ENCODE measurements around the gene TBX2. TPM values are rescaled to one million over a fixed set of nuclear protein-coding genes. Genes with fewer than 3 reads are reported as not detected.

TBX2 gene
- total RNA-seq, 2 experiments from 2014 or later: not detected

GRCh38 chr17:61394630-61395408 lies 4.8 kb upstream of the TBX2 start:
- H3K4me3 Mint-ChIP-seq: no peak overlapping the region
- H3K27me3 Mint-ChIP-seq (ENCODE audit: low read depth): peaks cover 30% of the 10 kb centered on the region
- no peaks in the 10 kb centered on the region for H3K36me3 Mint-ChIP-seq (ENCODE audit: low read depth)
- peaks cover 15% of the 10 kb centered on the region for H3K4me1 Mint-ChIP-seq (ENCODE audit: low read depth)
- DNase-seq: no peak
- intact Hi-C loops (cut with micrococcal nuclease): no loop called here
- peak overlapping the region; percentile 63 for H3K27ac Mint-ChIP-seq
- CTCF ChIA-PET: interaction anchor here (0.5 to 2.4 kb wide), 5 partner anchors 13 to 55 kb away, joined by 3 to 10 read pairs (median 3); no protein-coding TSS in a partner anchor
- H3K9me3 Mint-ChIP-seq: no peaks in the 10 kb centered on the region

- CTCF ChIA-PET: interaction anchor here (0.6 to 2.4 kb wide), 2 partner anchors 17 to 192 kb away, joined by 3 to 10 read pairs; no protein-coding TSS in a partner anchor
- H3K27me3 Mint-ChIP-seq (ENCODE audit: low read depth): peaks cover 30% of the 10 kb centered on the region
- no peak overlapping the region for H3K4me3 Mint-ChIP-seq
- DNase-seq: no peak
- H3K4me1 Mint-ChIP-seq (ENCODE audit: low read depth): peaks cover 15% of the 10 kb centered on the region
- intact Hi-C loops (cut with micrococcal nuclease): no loop called here
- no peak overlapping the region for H3K27ac Mint-ChIP-seq
- no peaks in the 10 kb centered on the region for H3K36me3 Mint-ChIP-seq (ENCODE audit: low read depth)
- no peaks in the 10 kb centered on the region for H3K9me3 Mint-ChIP-seq
Measured at GRCh38 chr17:61395409-61395982, 4.1 kb upstream of the TBX2 start.

GRCh38 chr17:61395983-61396585 lies 3.6 kb upstream of the TBX2 start:
- Mint-ChIP-seq H3K4me1 (ENCODE audit: low read depth) (peaks cover 16% of the 10 kb centered on the region), H3K27ac (no peak overlapping the region), H3K9me3 (no peaks in the 10 kb centered on the region), H3K4me3 (no peak overlapping the region), H3K36me3 (ENCODE audit: low read depth) (no peaks in the 10 kb centered on the region), H3K27me3 (ENCODE audit: low read depth) (peaks cover 36% of the 10 kb centered on the region)
- CTCF ChIA-PET: interaction anchor here (0.6 kb wide), 1 partner anchor 191 kb away, joined by 3 read pairs; no protein-coding TSS in a partner anchor
- no peak for DNase-seq
- intact Hi-C loops (cut with micrococcal nuclease): no loop called here

- H3K36me3 Mint-ChIP-seq (ENCODE audit: low read depth): no peaks in the 10 kb centered on the region
- no peak overlapping the region for H3K4me3 Mint-ChIP-seq
- no peak for DNase-seq
- H3K27me3 Mint-ChIP-seq (ENCODE audit: low read depth): peaks cover 41% of the 10 kb centered on the region
- H3K9me3 Mint-ChIP-seq: no peaks in the 10 kb centered on the region
- H3K4me1 Mint-ChIP-seq (ENCODE audit: low read depth): peaks cover 22% of the 10 kb centered on the region
- CTCF ChIA-PET: no interaction called here
- intact Hi-C loops (cut with micrococcal nuclease): no loop called here
- H3K27ac Mint-ChIP-seq: no peak overlapping the region
Measured at GRCh38 chr17:61396586-61397085, 3.0 kb upstream of the TBX2 start.

- intact Hi-C loops (cut with micrococcal nuclease): no loop called here
- peaks cover 44% of the 10 kb centered on the region for H3K27me3 Mint-ChIP-seq (ENCODE audit: low read depth)
Measured at GRCh38 chr17:61397086-61397842, 2.4 kb upstream of the TBX2 start.

GRCh38 chr17:61398721-61399130 lies 917 bp upstream of the TBX2 start:
- Mint-ChIP-seq H3K27ac (no peak overlapping the region), H3K4me3 (peak overlapping the region; percentile 11), H3K9me3 (no peaks in the 10 kb centered on the region), H3K36me3 (ENCODE audit: low read depth) (no peaks in the 10 kb centered on the region), H3K4me1 (ENCODE audit: low read depth) (peaks cover 36% of the 10 kb centered on the region), H3K27me3 (ENCODE audit: low read depth) (peaks cover 58% of the 10 kb centered on the region)
- DNase-seq: no peak
- CTCF ChIA-PET: no interaction called here
- intact Hi-C loops (cut with micrococcal nuclease): loop anchor here (2.0 kb wide), 1 partner anchor 54 kb away; the partner anchor contains the start of gene TBX4

More at GRCh38 chr17:61397086-61397842, 2.4 kb upstream of the TBX2 start:
- DNase-seq: no peak
- H3K27ac Mint-ChIP-seq: no peak overlapping the region
- no peak overlapping the region for H3K4me3 Mint-ChIP-seq
- H3K4me1 Mint-ChIP-seq (ENCODE audit: low read depth): peaks cover 23% of the 10 kb centered on the region
- CTCF ChIA-PET: interaction anchor here (0.7 to 0.9 kb wide), 2 partner anchors 12 to 53 kb away, joined by 3 read pairs; no protein-coding TSS in a partner anchor
- no peaks in the 10 kb centered on the region for H3K9me3 Mint-ChIP-seq
- H3K36me3 Mint-ChIP-seq (ENCODE audit: low read depth): no peaks in the 10 kb centered on the region

- CTCF ChIA-PET: interaction anchor here (0.6 kb wide), 1 partner anchor 151 kb away, joined by 3 read pairs; no protein-coding TSS in a partner anchor
- peak overlapping the region; percentile 38 for H3K4me3 Mint-ChIP-seq
- no peak for DNase-seq
- no peak overlapping the region for H3K27ac Mint-ChIP-seq
- H3K9me3 Mint-ChIP-seq: no peaks in the 10 kb centered on the region
- H3K36me3 Mint-ChIP-seq (ENCODE audit: low read depth): no peaks in the 10 kb centered on the region
- peaks cover 61% of the 10 kb centered on the region for H3K27me3 Mint-ChIP-seq (ENCODE audit: low read depth)
- H3K4me1 Mint-ChIP-seq (ENCODE audit: low read depth): peaks cover 45% of the 10 kb centered on the region
- intact Hi-C loops (cut with micrococcal nuclease): no loop called here
Measured at GRCh38 chr17:61400066-61400716, 548 bp downstream of the TBX2 start.

- no peak for DNase-seq
- Mint-ChIP-seq H3K4me3 (peak overlapping the region; percentile 38), H3K4me1 (ENCODE audit: low read depth) (peaks cover 43% of the 10 kb centered on the region), H3K27me3 (ENCODE audit: low read depth) (peaks cover 56% of the 10 kb centered on the region), H3K36me3 (ENCODE audit: low read depth) (no peaks in the 10 kb centered on the region), H3K9me3 (no peaks in the 10 kb centered on the region), H3K27ac (no peak overlapping the region)
- CTCF ChIA-PET: interaction anchor here (0.6 kb wide), 1 partner anchor 150 kb away, joined by 3 read pairs; no protein-coding TSS in a partner anchor
- intact Hi-C loops (cut with micrococcal nuclease): no loop called here
Measured at GRCh38 chr17:61400717-61401388, 1.2 kb downstream of the TBX2 start.

- Mint-ChIP-seq H3K36me3 (ENCODE audit: low read depth) (no peaks in the 10 kb centered on the region), H3K27ac (no peak overlapping the region), H3K4me3 (no peak overlapping the region), H3K9me3 (no peaks in the 10 kb centered on the region), H3K27me3 (ENCODE audit: low read depth) (peaks cover 60% of the 10 kb centered on the region), H3K4me1 (ENCODE audit: low read depth) (peaks cover 43% of the 10 kb centered on the region)
- DNase-seq: no peak
- intact Hi-C loops (cut with micrococcal nuclease): no loop called here
- CTCF ChIA-PET: no interaction called here
Measured at GRCh38 chr17:61401389-61402072, 1.9 kb downstream of the TBX2 start.

GRCh38 chr17:61402073-61402541 lies 2.5 kb downstream of the TBX2 start:
- Mint-ChIP-seq H3K36me3 (ENCODE audit: low read depth) (no peaks in the 10 kb centered on the region), H3K9me3 (no peaks in the 10 kb centered on the region), H3K27me3 (ENCODE audit: low read depth) (peaks cover 66% of the 10 kb centered on the region), H3K4me1 (ENCODE audit: low read depth) (peaks cover 43% of the 10 kb centered on the region), H3K4me3 (no peak overlapping the region), H3K27ac (no peak overlapping the region)
- CTCF ChIA-PET: no interaction called here
- no peak for DNase-seq
- intact Hi-C loops (cut with micrococcal nuclease): no loop called here
